ENCODE results near the gene PRKG1. TPM values are rescaled to one million over a fixed set of nuclear protein-coding genes. Genes with fewer than 3 reads are reported as not detected.
"Not testable (repeated sequence)": the region's sequence is repeated elsewhere in the genome, so short reads cannot be mapped to it uniquely, and the experiment has no call there.

The PRKG1 gene
- total RNA-seq, 1 donor = 1.2 TPM

GRCh38 chr10:51198170-51198569, 123.9 kb downstream of the PRKG1 start:
- H3K4me3 ChIP-seq (ENCODE audit: low read length) = no peak overlapping the region
- no peaks in the 10 kb centered on the region for H3K4me1 ChIP-seq (ENCODE audit: insufficient read depth, low read length)
- H3K27me3 ChIP-seq (ENCODE audit: insufficient read depth, low read length) = no peaks in the 10 kb centered on the region
- H3K9me3 ChIP-seq (ENCODE audit: low read depth, low read length) = no peaks in the 10 kb centered on the region

- H3K4me3 ChIP-seq (ENCODE audit: low read length) = no peak overlapping the region
- no peaks in the 10 kb centered on the region for H3K4me1 ChIP-seq (ENCODE audit: insufficient read depth, low read length)
- no peaks in the 10 kb centered on the region for H3K9me3 ChIP-seq (ENCODE audit: low read depth, low read length)
- no peaks in the 10 kb centered on the region for H3K27me3 ChIP-seq (ENCODE audit: insufficient read depth, low read length)
Measured at GRCh38 chr10:51201947-51202346, 127.7 kb downstream of the PRKG1 start.

GRCh38 chr10:51203359-51203758, 129.1 kb downstream of the PRKG1 start:
- no peaks in the 10 kb centered on the region for H3K9me3 ChIP-seq (ENCODE audit: low read depth, low read length)
- H3K27me3 ChIP-seq (ENCODE audit: insufficient read depth, low read length) = no peaks in the 10 kb centered on the region
- no peak overlapping the region for H3K4me3 ChIP-seq (ENCODE audit: low read length)
- no peaks in the 10 kb centered on the region for H3K4me1 ChIP-seq (ENCODE audit: insufficient read depth, low read length)

GRCh38 chr10:51204066-51204465, 129.8 kb downstream of the PRKG1 start:
- no peaks in the 10 kb centered on the region for H3K27me3 ChIP-seq (ENCODE audit: insufficient read depth, low read length)
- no peaks in the 10 kb centered on the region for H3K4me1 ChIP-seq (ENCODE audit: insufficient read depth, low read length)

GRCh38 chr10:51204701-51205100, 130.4 kb downstream of the PRKG1 start:
- H3K4me3 ChIP-seq (ENCODE audit: low read length) = no peak overlapping the region
- no peaks in the 10 kb centered on the region for H3K4me1 ChIP-seq (ENCODE audit: insufficient read depth, low read length)
- H3K9me3 ChIP-seq (ENCODE audit: low read depth, low read length) = no peaks in the 10 kb centered on the region
- H3K27me3 ChIP-seq (ENCODE audit: insufficient read depth, low read length) = no peaks in the 10 kb centered on the region

More at GRCh38 chr10:51204066-51204465, 129.8 kb downstream of the PRKG1 start:
- H3K4me3 ChIP-seq (ENCODE audit: low read length) = no peak overlapping the region
- H3K9me3 ChIP-seq (ENCODE audit: low read depth, low read length) = no peaks in the 10 kb centered on the region

- Histone ChIP-seq H3K9me3 (ENCODE audit: low read depth, low read length) (no peaks in the 10 kb centered on the region), H3K27me3 (ENCODE audit: insufficient read depth, low read length) (no peaks in the 10 kb centered on the region), H3K4me3 (ENCODE audit: low read length) (no peak overlapping the region), H3K4me1 (ENCODE audit: insufficient read depth, low read length) (no peaks in the 10 kb centered on the region)
Measured at GRCh38 chr10:51206500-51206899, 132.2 kb downstream of the PRKG1 start.

GRCh38 chr10:51212937-51213336, 138.7 kb downstream of the PRKG1 start:
- H3K4me1 ChIP-seq (ENCODE audit: insufficient read depth, low read length); H3K9me3 ChIP-seq (ENCODE audit: low read depth, low read length); H3K4me3 ChIP-seq (ENCODE audit: low read length); H3K27me3 ChIP-seq (ENCODE audit: insufficient read depth, low read length): not testable (repeated sequence)

- H3K27me3 ChIP-seq (ENCODE audit: insufficient read depth, low read length) = no peaks in the 10 kb centered on the region
- no peaks in the 10 kb centered on the region for H3K9me3 ChIP-seq (ENCODE audit: low read depth, low read length)
- H3K4me1 ChIP-seq (ENCODE audit: insufficient read depth, low read length) = no peaks in the 10 kb centered on the region
- H3K4me3 ChIP-seq (ENCODE audit: low read length) = no peak overlapping the region
Measured at GRCh38 chr10:51214207-51215196, 140.2 kb downstream of the PRKG1 start.

GRCh38 chr10:51215951-51216834, 141.9 kb downstream of the PRKG1 start:
- no peaks in the 10 kb centered on the region for H3K4me1 ChIP-seq (ENCODE audit: insufficient read depth, low read length)
- H3K27me3 ChIP-seq (ENCODE audit: insufficient read depth, low read length) = no peaks in the 10 kb centered on the region
- no peak overlapping the region for H3K4me3 ChIP-seq (ENCODE audit: low read length)
- H3K9me3 ChIP-seq (ENCODE audit: low read depth, low read length) = no peaks in the 10 kb centered on the region

GRCh38 chr10:51217505-51217904, 143.2 kb downstream of the PRKG1 start:
- no peaks in the 10 kb centered on the region for H3K27me3 ChIP-seq (ENCODE audit: insufficient read depth, low read length)
- no peaks in the 10 kb centered on the region for H3K9me3 ChIP-seq (ENCODE audit: low read depth, low read length)
- H3K4me1 ChIP-seq (ENCODE audit: insufficient read depth, low read length) = no peaks in the 10 kb centered on the region
- H3K4me3 ChIP-seq (ENCODE audit: low read length) = no peak overlapping the region

- no peaks in the 10 kb centered on the region for H3K9me3 ChIP-seq (ENCODE audit: low read depth, low read length)
- H3K4me1 ChIP-seq (ENCODE audit: insufficient read depth, low read length) = no peaks in the 10 kb centered on the region
- no peaks in the 10 kb centered on the region for H3K27me3 ChIP-seq (ENCODE audit: insufficient read depth, low read length)
- no peak overlapping the region for H3K4me3 ChIP-seq (ENCODE audit: low read length)
Measured at GRCh38 chr10:51224671-51225161, 150.4 kb downstream of the PRKG1 start.

GRCh38 chr10:51227897-51228713, 153.8 kb downstream of the PRKG1 start:
- Histone ChIP-seq H3K4me3 (ENCODE audit: low read length) (no peak overlapping the region), H3K9me3 (ENCODE audit: low read depth, low read length) (no peaks in the 10 kb centered on the region), H3K4me1 (ENCODE audit: insufficient read depth, low read length) (no peaks in the 10 kb centered on the region), H3K27me3 (ENCODE audit: insufficient read depth, low read length) (no peaks in the 10 kb centered on the region)

GRCh38 chr10:51228714-51229100, 154.4 kb downstream of the PRKG1 start:
- H3K4me1 ChIP-seq (ENCODE audit: insufficient read depth, low read length) = no peaks in the 10 kb centered on the region
- H3K9me3 ChIP-seq (ENCODE audit: low read depth, low read length) = no peaks in the 10 kb centered on the region
- H3K4me3 ChIP-seq (ENCODE audit: low read length) = no peak overlapping the region
- H3K27me3 ChIP-seq (ENCODE audit: insufficient read depth, low read length) = no peaks in the 10 kb centered on the region

- no peaks in the 10 kb centered on the region for H3K27me3 ChIP-seq (ENCODE audit: insufficient read depth, low read length)
- no peaks in the 10 kb centered on the region for H3K9me3 ChIP-seq (ENCODE audit: low read depth, low read length)
- no peaks in the 10 kb centered on the region for H3K4me1 ChIP-seq (ENCODE audit: insufficient read depth, low read length)
- no peak overlapping the region for H3K4me3 ChIP-seq (ENCODE audit: low read length)
Measured at GRCh38 chr10:51230887-51231585, 156.7 kb downstream of the PRKG1 start.
